Transverse colon (tissue), 4 donors: ENCODE results near the gene TPRX1. TPM values are rescaled to one million over a fixed set of nuclear protein-coding genes. Genes with fewer than 3 reads are reported as not detected.

Source experiments
- DNase-seq: peaks from one replicate; pipeline ENCODE4 v3.0.0-alpha.2; 2019
- H3K27ac ChIP-seq, 4 donors: fragments of 200-600 bp; sonication (generic); 2 replicates each; pipeline ENCODE4 v1.5.1; 2016 to 2018; ENCODE audit warnings: inconsistent platforms in 4 of 4
- H3K27me3 ChIP-seq: fragments of 200-600 bp; sonication (generic); 2 replicates; pipeline ENCODE4 v1.5.1; 2017; ENCODE audit warnings: inconsistent platforms
- H3K36me3 ChIP-seq, 4 donors: fragments of 200-600 bp; sonication (generic); 2 replicates each; pipeline ENCODE4 v1.5.1; 2017 to 2019; ENCODE audit warnings: inconsistent platforms in 4 of 4
- H3K4me1 ChIP-seq, 4 donors: fragments of 200-600 bp; sonication (generic); 2 replicates each; pipeline ENCODE4 v1.5.1; 2017 to 2020; ENCODE audit warnings: inconsistent platforms in 4 of 4
- H3K4me3 ChIP-seq, 4 donors: fragments of 200-600 bp; sonication (generic); 1 replicate in 1 of 4; 2 replicates in 3 of 4; pipeline versions ENCODE4 v1.5.1 to v1.6.1; 2017 to 2019; ENCODE audit warnings: inconsistent platforms in 4 of 4
- H3K9me3 ChIP-seq, 2 donors: fragments of 200-600 bp; sonication (generic); 2 replicates each; pipeline ENCODE4 v1.5.1; 2017 to 2019; ENCODE audit warnings: inconsistent platforms in 2 of 2
- EP300 ChIP-seq: sonication (generic); formaldehyde crosslinking; IDR thresholded peaks from one replicate; pipeline ENCODE4 v1.6.1; 2017; ENCODE audit warnings: antibody characterized with exemption, low read depth
- POLR2A ChIP-seq: fragments of 450-650 bp; IDR thresholded peaks from one replicate; pipeline ENCODE4 v1.6.1; 2016; ENCODE audit warnings: antibody characterized with exemption, mild to moderate bottlenecking, moderate library complexity
- POLR2AphosphoS5 ChIP-seq, 3 donors: sonication (generic); formaldehyde crosslinking; IDR thresholded peaks; one replicate each; pipeline ENCODE4 v1.6.1; 2016; ENCODE audit warnings: antibody characterized with exemption in 3 of 3
- WGBS, 2 donors: methylation state at CpG; one replicate each; pipeline ENCODE4 v1.1.5; 2018; ENCODE audit warnings: low coverage in 1 of 2; 5-methylcytosine and 5-hydroxymethylcytosine counted together
- in situ Hi-C, 4 donors: fragments of 200-750 bp; cut with MboI; loops; one replicate each; pipeline versions ENCODE4 v1.15.0 to v1.15.1; 2017; ENCODE audit warnings: low sequenced_read_pairs in 3 of 4, low pct_ligation_motif_present in 1 of 4, low pct_unique_long_range_greater_than_20kb in 1 of 4
- intact Hi-C: fragments of 100-400 bp; cut with DNase I; formaldehyde crosslinking; loops from one replicate; pipeline ENCODE4 v1.15.1; 2023; ENCODE audit warnings: low total_unique reads
- total RNA-seq, 4 donors: library from RNA; depleted of rRNA; stranded (reverse); fragments of >200 nt; gene quantifications; one replicate each; pipeline ENCODE4 v1.1.0, GENCODE V29; 2016
- TF ChIP-seq, protein P1 (sequence below), 5 experiments: fragments of 200-600 bp in 3 of 5; fragments of 450-650 bp in 2 of 5; sonication (generic) in 3 of 5; IDR thresholded peaks; 1 replicate in 2 of 5; 2 replicates in 3 of 5; pipeline ENCODE4 v1.5.1; 2016 to 2017; ENCODE audit warnings: antibody characterized with exemption in 5 of 5, inconsistent platforms in 3 of 5, mild to moderate bottlenecking in 2 of 5, moderate library complexity in 1 of 5

The TPRX1 gene
- total RNA-seq, 4 donors from 2014 or later: not detected

DNA sequence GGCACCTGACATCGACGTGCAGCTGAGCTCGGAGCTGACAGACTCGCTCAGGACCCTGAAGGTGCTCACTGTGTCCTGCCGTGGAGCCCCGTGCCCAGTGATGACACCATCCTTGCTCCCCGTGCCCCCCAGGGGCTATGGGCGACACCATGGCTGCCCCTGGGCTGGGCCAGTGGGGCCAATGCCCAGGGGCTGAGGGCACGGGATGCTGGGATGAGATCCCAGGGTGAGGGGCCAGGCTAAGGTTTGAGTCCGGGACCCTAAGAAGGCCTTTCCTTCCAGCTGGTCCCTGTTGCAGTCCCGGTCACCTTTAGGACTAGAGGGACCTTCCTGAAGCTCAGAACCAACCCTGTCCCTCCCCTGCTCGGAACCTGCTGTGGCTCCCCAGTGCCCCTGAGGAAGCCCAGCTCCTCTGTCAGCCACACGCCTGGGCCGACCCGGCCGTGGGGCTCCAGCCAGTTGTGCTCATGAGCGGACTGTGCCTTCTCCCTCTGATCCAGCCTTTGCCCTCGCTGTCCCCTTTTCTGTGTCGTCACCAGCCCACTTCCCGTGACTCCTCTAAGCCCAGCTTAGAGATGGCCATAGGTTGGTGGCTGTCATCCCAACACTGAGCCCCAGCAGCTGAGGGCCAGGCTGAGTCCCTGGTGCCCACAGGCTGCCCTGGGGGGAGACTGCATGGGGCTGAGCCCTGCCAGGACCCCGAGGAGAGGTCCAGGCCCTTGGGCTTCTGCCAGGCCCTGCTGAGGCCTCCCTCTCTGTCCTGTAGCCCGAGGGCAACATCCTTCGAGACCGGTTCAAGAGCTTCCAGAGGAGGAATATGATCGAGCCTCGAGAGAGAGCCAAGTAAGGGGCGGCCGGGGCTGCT lies 48.4 kb downstream of the TPRX1 start:
- H3K27ac ChIP-seq: peak overlapping the region in 2 of 4 donors; percentile 75 to 82
- WGBS, 2 donors: 89 to 100% methylated on average over 1 to 27 of the region's 28 CpGs
- in situ Hi-C loops (no loop called here), intact Hi-C loops (no loop called here)
- H3K27me3 ChIP-seq: no peaks in the 10 kb centered on the region
- H3K4me1 ChIP-seq: peaks cover 0 to 22% (median 12%) of the 10 kb centered on the region in 4 donors
- no peak overlapping the region for H3K4me3 ChIP-seq
- TF ChIP-seq EP300 (no peak), POLR2AphosphoS5 (IDR thresholded peaks at IDR 0.05) (no peak), POLR2A (no peak)
- TF ChIP-seq, protein P1, sequence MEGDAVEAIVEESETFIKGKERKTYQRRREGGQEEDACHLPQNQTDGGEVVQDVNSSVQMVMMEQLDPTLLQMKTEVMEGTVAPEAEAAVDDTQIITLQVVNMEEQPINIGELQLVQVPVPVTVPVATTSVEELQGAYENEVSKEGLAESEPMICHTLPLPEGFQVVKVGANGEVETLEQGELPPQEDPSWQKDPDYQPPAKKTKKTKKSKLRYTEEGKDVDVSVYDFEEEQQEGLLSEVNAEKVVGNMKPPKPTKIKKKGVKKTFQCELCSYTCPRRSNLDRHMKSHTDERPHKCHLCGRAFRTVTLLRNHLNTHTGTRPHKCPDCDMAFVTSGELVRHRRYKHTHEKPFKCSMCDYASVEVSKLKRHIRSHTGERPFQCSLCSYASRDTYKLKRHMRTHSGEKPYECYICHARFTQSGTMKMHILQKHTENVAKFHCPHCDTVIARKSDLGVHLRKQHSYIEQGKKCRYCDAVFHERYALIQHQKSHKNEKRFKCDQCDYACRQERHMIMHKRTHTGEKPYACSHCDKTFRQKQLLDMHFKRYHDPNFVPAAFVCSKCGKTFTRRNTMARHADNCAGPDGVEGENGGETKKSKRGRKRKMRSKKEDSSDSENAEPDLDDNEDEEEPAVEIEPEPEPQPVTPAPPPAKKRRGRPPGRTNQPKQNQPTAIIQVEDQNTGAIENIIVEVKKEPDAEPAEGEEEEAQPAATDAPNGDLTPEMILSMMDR (IDR thresholded peaks at IDR 0.05): no peak
- no peak for DNase-seq
- H3K36me3 ChIP-seq: peaks cover 0 to 49% (median 22%) of the 10 kb centered on the region in 4 donors
- no peaks in the 10 kb centered on the region for H3K9me3 ChIP-seq

- Histone ChIP-seq H3K36me3 (peaks cover 0 to 57% (median 27%) of the 10 kb centered on the region in 4 donors), H3K27ac (no peak overlapping the region), H3K4me3 (no peak overlapping the region), H3K4me1 (peaks cover 0 to 22% (median 12%) of the 10 kb centered on the region in 4 donors), H3K27me3 (no peaks in the 10 kb centered on the region), H3K9me3 (no peaks in the 10 kb centered on the region)
- 87 to 90% methylated on average over 2 to 26 of the region's 36 CpGs for WGBS, 2 donors
- in situ Hi-C loops: no loop called here
- TF ChIP-seq, protein P1 (IDR thresholded peaks at IDR 0.05): no peak
- TF ChIP-seq POLR2AphosphoS5 (IDR thresholded peaks at IDR 0.05) (no peak), EP300 (no peak), POLR2A (no peak)
- no peak for DNase-seq
- intact Hi-C loops: no loop called here
Measured at GRCh38 chr19:47755065-47755761, 49.1 kb downstream of the TPRX1 start.

GRCh38 chr19:47754206-47755064 lies 49.9 kb downstream of the TPRX1 start:
- no peak overlapping the region for H3K27ac ChIP-seq
- H3K4me3 ChIP-seq: no peak overlapping the region
- WGBS, 2 donors: 94% methylated on average over 33 of the region's 37 CpGs; no CpG with 5 or more reads in 1 of the 2 donors
- no peak for TF ChIP-seq POLR2AphosphoS5 (IDR thresholded peaks at IDR 0.05)
- TF ChIP-seq, protein P1 (IDR thresholded peaks at IDR 0.05): no peak
- no peak for TF ChIP-seq EP300
- no peak for TF ChIP-seq POLR2A
- H3K4me1 ChIP-seq: peaks cover 0 to 22% (median 12%) of the 10 kb centered on the region in 4 donors
- no peak for DNase-seq
- H3K9me3 ChIP-seq: no peaks in the 10 kb centered on the region
- no peaks in the 10 kb centered on the region for H3K27me3 ChIP-seq
- intact Hi-C loops (no loop called here), in situ Hi-C loops (no loop called here)
- H3K36me3 ChIP-seq: peaks cover 0 to 62% (median 31%) of the 10 kb centered on the region in 4 donors
